PC-9 (cell line): ENCODE data around the gene SEC24C. TPM values are rescaled to one million over a fixed set of nuclear protein-coding genes. Genes with fewer than 3 reads are reported as not detected.

Experiments
- BruUV-seq: library from RNA; stranded (reverse); fragments of 400-500 nt; replicated peaks from 2 replicates; lab custom pipeline; 2021; lab: Mats Ljungman, UMichigan
- CTCF ChIA-PET: fragments of 300-600 bp; sonication (Branson Sonifier 250); formaldehyde crosslinking; loops from one replicate; lab custom pipeline; 2022; ENCODE audit warnings: antibody characterized with exemption; lab: Charles Lee
- POLR2A ChIA-PET: fragments of 300-600 bp; sonication (Branson Sonifier 250); formaldehyde crosslinking; loops from one replicate; lab custom pipeline; 2022; ENCODE audit warnings: antibody characterized with exemption; ENCODE audit not compliant: unreplicated experiment; lab: Charles Lee
- DNase-seq, 2 experiments: peaks; one replicate each; pipeline versions ENCODE4 v3.0.0 to v3.0.0-alpha.2; 2015 to 2022; ENCODE audit warnings: mixed read lengths in 1 of 2
- H2AFZ ChIP-seq: fragments of 200-600 bp; sonication (generic); 2 replicates; pipeline ENCODE4 v1.8.1; 2017; ENCODE audit warnings: antibody characterized with exemption
- H3F3A ChIP-seq: fragments of 200-600 bp; sonication (generic); 2 replicates; pipeline ENCODE4 v1.8.1; 2017; ENCODE audit warnings: antibody characterized with exemption, mild to moderate bottlenecking, low read depth; ENCODE audit not compliant: insufficient read depth
- H3K27ac ChIP-seq: fragments of 200-600 bp; sonication (generic); 2 replicates; pipeline ENCODE4 v1.6.1; 2016; ENCODE audit warnings: mixed run types
- H3K27me3 ChIP-seq: fragments of 200-600 bp; sonication (generic); 2 replicates; pipeline ENCODE4 v1.6.1; 2016; ENCODE audit warnings: low read depth, mixed run types; ENCODE audit not compliant: insufficient read depth
- H3K36me3 ChIP-seq: fragments of 200-600 bp; sonication (generic); 2 replicates; pipeline ENCODE4 v1.6.1; 2016; ENCODE audit warnings: low read depth, mixed run types
- H3K4me1 ChIP-seq: fragments of 200-600 bp; sonication (generic); replicated peaks from 2 replicates; pipeline ENCODE4 v1.6.1; 2016; ENCODE audit warnings: mixed run types; ENCODE audit not compliant: insufficient read depth
- H3K4me2 ChIP-seq: fragments of 200-600 bp; sonication (generic); 2 replicates; pipeline ENCODE4 v1.6.1; 2017; ENCODE audit warnings: mixed run types
- H3K4me3 ChIP-seq: fragments of 200-600 bp; sonication (generic); 2 replicates; pipeline ENCODE4 v1.6.1; 2016; ENCODE audit warnings: mixed run types
- H3K79me2 ChIP-seq: fragments of 200-600 bp; sonication (generic); 2 replicates; pipeline ENCODE4 v1.6.1; 2017; ENCODE audit warnings: low read depth, mixed run types
- H3K9me2 ChIP-seq: fragments of 200-600 bp; sonication (generic); 2 replicates; pipeline ENCODE4 v1.8.1; 2017; ENCODE audit warnings: mild to moderate bottlenecking; ENCODE audit not compliant: insufficient read depth
- H3K9me3 ChIP-seq: fragments of 200-600 bp; sonication (generic); 2 replicates; pipeline ENCODE4 v1.8.1; 2016; ENCODE audit warnings: low read depth; ENCODE audit not compliant: insufficient read depth
- H4K20me1 ChIP-seq: fragments of 200-600 bp; sonication (generic); 2 replicates; pipeline ENCODE4 v1.8.1; 2017; ENCODE audit not compliant: insufficient read depth
- CTCF ChIP-seq: fragments of 200-600 bp; sonication (generic); conservative IDR thresholded peaks from 2 replicates; pipeline ENCODE4 v1.6.1; 2017; ENCODE audit warnings: mixed run types, antibody characterized with exemption, mild to moderate bottlenecking, moderate library complexity
- EZH2 ChIP-seq: fragments of 200-600 bp; sonication (generic); IDR thresholded peaks from 2 replicates; pipeline ENCODE4 v1.8.0; 2017; ENCODE audit warnings: antibody characterized with exemption, low read depth
- intact Hi-C: fragments of 100-400 bp; cut with micrococcal nuclease; formaldehyde crosslinking; loops from one replicate; pipeline ENCODE4 v1.10.0; 2022; ENCODE audit not compliant: unreplicated experiment
- total RNA-seq: library from RNA; stranded (reverse); gene quantifications from 2 replicates; pipeline ENCODE4 v1.2.3, GENCODE V29; 2021

The SEC24C gene
- total RNA-seq, 1 experiment from 2014 or later: 105 TPM

- H3K27me3 ChIP-seq: no peaks in the 10 kb centered on the region
- H4K20me1 ChIP-seq: peaks cover 15% of the 10 kb centered on the region; the same call in 1 of the 2 replicates
- intact Hi-C loops: no loop called here
- no peak overlapping the region for H3K27ac ChIP-seq
- peak overlapping the region; percentile 90 for H2AFZ ChIP-seq
- POLR2A ChIA-PET: interaction anchor here (0.6 to 0.7 kb wide), 2 partner anchors 106 to 139 kb away, joined by 4 to 5 read pairs; no protein-coding TSS in a partner anchor
- peaks cover 36% of the 10 kb centered on the region for H3K4me1 ChIP-seq
- no peaks in the 10 kb centered on the region for H3K9me3 ChIP-seq
- CTCF ChIA-PET: interaction anchor here (0.9 kb wide), 1 partner anchor 10 kb away, joined by 4 read pairs; no protein-coding TSS in a partner anchor
- no peak for DNase-seq
- BruUV-seq: TSS peak; percentile 29
- H3F3A ChIP-seq: peaks cover 42% of the 10 kb centered on the region
- H3K79me2 ChIP-seq: peaks cover 71% of the 10 kb centered on the region
- no peak for TF ChIP-seq EZH2
- no peak for TF ChIP-seq CTCF
- peak overlapping the region; percentile 74 for H3K4me3 ChIP-seq
- H3K36me3 ChIP-seq: no peaks in the 10 kb centered on the region
- no peaks in the 10 kb centered on the region for H3K9me2 ChIP-seq
- peak overlapping the region; percentile 96 for H3K4me2 ChIP-seq
These were observed 38.5 kb downstream of the SEC24C start for GRCh38 chr10:73782749-73783085.

GRCh38 chr10:73785211-73785720 is 41.1 kb downstream of the SEC24C start, which contains the start of gene ZSWIM8:
Gene ZSWIM8, plus strand, starts transcription at chr10:73785606. Its CDS starts 273 bp downstream, at chr10:73785879.
- intact Hi-C loops: loop anchor here (1.0 to 5.0 kb wide), 4 partner anchors 26 to 1326 kb away; partner anchors contain the start of genes NDST2, SAMD8 and SEC24C
- no peaks in the 10 kb centered on the region for H3K9me2 ChIP-seq

More at GRCh38 chr10:73785211-73785720, 41.1 kb downstream of the SEC24C start, which contains the start of gene ZSWIM8:
- peak within 1 kb of the TSS; percentile 78 for H2AFZ ChIP-seq
- no peaks in the 10 kb centered on the region for H3K27me3 ChIP-seq
- peaks cover 73% of the 10 kb centered on the region for H3K79me2 ChIP-seq
- POLR2A ChIA-PET: interaction anchor here (0.6 to 0.7 kb wide), 2 partner anchors 11 to 449 kb away, joined by 4 to 5 read pairs; no protein-coding TSS in a partner anchor
- BruUV-seq: no TSS peak
- H3K36me3 ChIP-seq: 0 out of 2 replicates have a peak, but pooled peaks cover 2% of the 10 kb centered on the region
- 0 out of 2 replicates have a peak within 1 kb of the TSS, but pooled peaks have one; percentile 14 for H3K27ac ChIP-seq
- peaks cover 23% of the 10 kb centered on the region for H3F3A ChIP-seq
- DNase-seq: peak; percentile 80 to 93
- H3K4me1 ChIP-seq: peaks cover 35% of the 10 kb centered on the region
- TF ChIP-seq EZH2 (no peak), CTCF (no peak)
- CTCF ChIA-PET: no interaction called here
- peaks cover 18% of the 10 kb centered on the region; the same call in 1 of the 2 replicates for H4K20me1 ChIP-seq
- H3K4me3 ChIP-seq: peak within 1 kb of the TSS; percentile 58
- H3K4me2 ChIP-seq: peak within 1 kb of the TSS; percentile 91
- H3K9me3 ChIP-seq: no peaks in the 10 kb centered on the region
